Liver (tissue), 3 donors: Measurements from ENCODE around the gene DLX6.

ENCODE experiments used
- EGR1 ChIP-seq, 2 donors: IDR thresholded peaks; 2 replicates each; pipeline ENCODE4 v1.6.1; 2016 to 2018; ENCODE audit warnings: antibody characterized with exemption in 2 of 2, low read depth in 2 of 2
- HNF4A ChIP-seq, 2 donors: conservative IDR thresholded peaks; 2 replicates each; pipeline ENCODE4 v1.6.1; 2016; ENCODE audit warnings: antibody characterized with exemption in 2 of 2, mild to moderate bottlenecking in 2 of 2
- JUND ChIP-seq, 2 donors: IDR thresholded peaks; 2 replicates each; pipeline ENCODE4 v1.6.1; 2016; ENCODE audit warnings: antibody characterized with exemption in 2 of 2
- NR2F2 ChIP-seq: IDR thresholded peaks from 2 replicates; pipeline ENCODE4 v1.6.1; 2016; ENCODE audit warnings: antibody characterized with exemption
- RAD21 ChIP-seq, 2 donors: IDR thresholded peaks; 2 replicates each; pipeline ENCODE4 v1.6.1; 2016; ENCODE audit warnings: antibody characterized with exemption in 2 of 2, mild to moderate bottlenecking in 2 of 2
- REST ChIP-seq: IDR thresholded peaks from 2 replicates; pipeline ENCODE4 v1.6.1; 2016; ENCODE audit warnings: antibody characterized with exemption, mild to moderate bottlenecking
- RXRA ChIP-seq, 2 donors: IDR thresholded peaks; 2 replicates each; pipeline ENCODE4 v1.6.1; 2017 to 2018; ENCODE audit warnings: antibody characterized with exemption in 2 of 2, mild to moderate bottlenecking in 1 of 2
- SP1 ChIP-seq: IDR thresholded peaks from 2 replicates; pipeline ENCODE4 v1.6.1; 2018; ENCODE audit warnings: antibody characterized with exemption, mild to moderate bottlenecking
- TAF1 ChIP-seq: conservative IDR thresholded peaks from 2 replicates; pipeline ENCODE4 v1.6.1; 2016; ENCODE audit warnings: antibody characterized with exemption, mild to moderate bottlenecking
- TF ChIP-seq, protein P1 (sequence below): fragments of 150-350 bp; IDR thresholded peaks from 2 replicates; pipeline ENCODE4 v1.5.1; 2017; ENCODE audit warnings: improper control_type of control experiment, low read depth, low read length; ENCODE audit not compliant: missing input control
- TF ChIP-seq, protein P2 (sequence below): IDR thresholded peaks from 2 replicates; pipeline ENCODE4 v1.6.1; 2016; ENCODE audit warnings: antibody characterized with exemption
- TF ChIP-seq, protein P3 (sequence below): IDR thresholded peaks from 2 replicates; pipeline ENCODE4 v1.6.1; 2016; ENCODE audit warnings: antibody characterized with exemption
- TF ChIP-seq, protein P4 (sequence below): IDR thresholded peaks from 2 replicates; pipeline ENCODE4 v1.6.1; 2016; ENCODE audit warnings: antibody characterized with exemption
- donor health status: healthy.
- donor health status: healthy.

DNA sequence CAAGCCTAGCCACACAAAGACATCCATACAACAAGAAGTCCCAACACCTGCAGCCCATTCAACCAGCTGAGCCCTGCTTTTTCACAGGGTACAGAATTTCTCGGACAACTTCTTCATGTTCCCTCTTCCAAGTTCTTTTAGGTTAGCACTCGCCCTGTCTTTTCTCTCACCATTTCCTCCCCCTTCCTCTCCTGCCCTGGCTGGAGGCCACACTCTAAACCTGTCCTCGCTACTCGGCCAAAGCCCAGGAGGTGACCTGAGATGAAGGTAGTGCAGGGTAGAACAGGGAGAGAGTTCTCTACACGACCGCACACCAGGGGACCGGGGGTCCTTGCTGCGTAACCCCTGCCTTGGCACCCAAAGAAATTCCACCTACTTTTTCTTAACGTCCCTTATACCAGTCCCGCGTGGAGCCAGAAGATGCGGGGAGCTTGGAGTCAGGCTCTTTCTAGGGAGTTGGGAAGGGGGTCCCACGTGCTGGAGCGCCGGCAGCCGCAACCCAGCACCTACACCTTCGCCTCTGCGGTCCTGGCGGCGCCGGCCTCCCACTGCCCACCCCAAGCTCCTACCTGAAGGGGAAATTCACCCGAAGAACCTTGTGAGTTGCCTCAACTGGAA is 16.0 kb upstream of the DLX6 start:
- TF ChIP-seq, protein P1, sequence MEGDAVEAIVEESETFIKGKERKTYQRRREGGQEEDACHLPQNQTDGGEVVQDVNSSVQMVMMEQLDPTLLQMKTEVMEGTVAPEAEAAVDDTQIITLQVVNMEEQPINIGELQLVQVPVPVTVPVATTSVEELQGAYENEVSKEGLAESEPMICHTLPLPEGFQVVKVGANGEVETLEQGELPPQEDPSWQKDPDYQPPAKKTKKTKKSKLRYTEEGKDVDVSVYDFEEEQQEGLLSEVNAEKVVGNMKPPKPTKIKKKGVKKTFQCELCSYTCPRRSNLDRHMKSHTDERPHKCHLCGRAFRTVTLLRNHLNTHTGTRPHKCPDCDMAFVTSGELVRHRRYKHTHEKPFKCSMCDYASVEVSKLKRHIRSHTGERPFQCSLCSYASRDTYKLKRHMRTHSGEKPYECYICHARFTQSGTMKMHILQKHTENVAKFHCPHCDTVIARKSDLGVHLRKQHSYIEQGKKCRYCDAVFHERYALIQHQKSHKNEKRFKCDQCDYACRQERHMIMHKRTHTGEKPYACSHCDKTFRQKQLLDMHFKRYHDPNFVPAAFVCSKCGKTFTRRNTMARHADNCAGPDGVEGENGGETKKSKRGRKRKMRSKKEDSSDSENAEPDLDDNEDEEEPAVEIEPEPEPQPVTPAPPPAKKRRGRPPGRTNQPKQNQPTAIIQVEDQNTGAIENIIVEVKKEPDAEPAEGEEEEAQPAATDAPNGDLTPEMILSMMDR: no peak
- TF ChIP-seq, protein P2, sequence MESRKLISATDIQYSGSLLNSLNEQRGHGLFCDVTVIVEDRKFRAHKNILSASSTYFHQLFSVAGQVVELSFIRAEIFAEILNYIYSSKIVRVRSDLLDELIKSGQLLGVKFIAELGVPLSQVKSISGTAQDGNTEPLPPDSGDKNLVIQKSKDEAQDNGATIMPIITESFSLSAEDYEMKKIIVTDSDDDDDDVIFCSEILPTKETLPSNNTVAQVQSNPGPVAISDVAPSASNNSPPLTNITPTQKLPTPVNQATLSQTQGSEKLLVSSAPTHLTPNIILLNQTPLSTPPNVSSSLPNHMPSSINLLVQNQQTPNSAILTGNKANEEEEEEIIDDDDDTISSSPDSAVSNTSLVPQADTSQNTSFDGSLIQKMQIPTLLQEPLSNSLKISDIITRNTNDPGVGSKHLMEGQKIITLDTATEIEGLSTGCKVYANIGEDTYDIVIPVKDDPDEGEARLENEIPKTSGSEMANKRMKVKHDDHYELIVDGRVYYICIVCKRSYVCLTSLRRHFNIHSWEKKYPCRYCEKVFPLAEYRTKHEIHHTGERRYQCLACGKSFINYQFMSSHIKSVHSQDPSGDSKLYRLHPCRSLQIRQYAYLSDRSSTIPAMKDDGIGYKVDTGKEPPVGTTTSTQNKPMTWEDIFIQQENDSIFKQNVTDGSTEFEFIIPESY: no peak
- TF ChIP-seq TAF1 (no peak), NR2F2 (no peak), HNF4A (conservative IDR thresholded peaks at IDR 0.05) (no peak), RAD21 (IDR thresholded peaks at IDR 0.05) (no peak), SP1 (no peak), EGR1 (IDR thresholded peaks at IDR 0.05; ENCODE audit: low read depth in 2 of 2) (no peak), REST (no peak), RXRA (IDR thresholded peaks at IDR 0.05) (no peak), JUND (IDR thresholded peaks at IDR 0.05) (no peak)
- TF ChIP-seq, protein P3, sequence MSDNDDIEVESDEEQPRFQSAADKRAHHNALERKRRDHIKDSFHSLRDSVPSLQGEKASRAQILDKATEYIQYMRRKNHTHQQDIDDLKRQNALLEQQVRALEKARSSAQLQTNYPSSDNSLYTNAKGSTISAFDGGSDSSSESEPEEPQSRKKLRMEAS: no peak
- TF ChIP-seq, protein P4, sequence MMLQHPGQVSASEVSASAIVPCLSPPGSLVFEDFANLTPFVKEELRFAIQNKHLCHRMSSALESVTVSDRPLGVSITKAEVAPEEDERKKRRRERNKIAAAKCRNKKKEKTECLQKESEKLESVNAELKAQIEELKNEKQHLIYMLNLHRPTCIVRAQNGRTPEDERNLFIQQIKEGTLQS: no peak
